KMS-11 (cell line): ENCODE data around the gene KLHL24.

ENCODE experiments used
- H2AFZ ChIP-seq: fragments of 200-600 bp; sonication (generic); 2 replicates; pipeline ENCODE4 v1.6.1; 2016; ENCODE audit warnings: antibody characterized with exemption, mixed run types, low read depth
- H3K27ac ChIP-seq: fragments of 200-600 bp; sonication (generic); 2 replicates; pipeline ENCODE4 v1.6.1; 2016; ENCODE audit warnings: mild to moderate bottlenecking, mixed run types
- H3K27me3 ChIP-seq: fragments of 200-600 bp; sonication (generic); 2 replicates; pipeline ENCODE4 v1.6.1; 2017; ENCODE audit warnings: mild to moderate bottlenecking, low read depth, mixed run types, moderate library complexity; ENCODE audit not compliant: insufficient read depth
- H3K36me3 ChIP-seq: fragments of 200-600 bp; sonication (generic); 2 replicates; pipeline ENCODE4 v1.6.1; 2017; ENCODE audit warnings: mild to moderate bottlenecking, mixed run types; ENCODE audit not compliant: insufficient read depth
- H3K4me1 ChIP-seq: fragments of 200-600 bp; sonication (generic); 2 replicates; pipeline ENCODE4 v1.6.1; 2016; ENCODE audit warnings: mild to moderate bottlenecking, low read depth, mixed run types; ENCODE audit not compliant: poor library complexity, severe bottlenecking
- H3K4me2 ChIP-seq: fragments of 200-600 bp; sonication (generic); 2 replicates; pipeline ENCODE4 v1.7.0; 2016; ENCODE audit warnings: mild to moderate bottlenecking, mixed run types
- H3K4me3 ChIP-seq: fragments of 200-600 bp; sonication (generic); IDR thresholded peaks from 2 replicates; pipeline ENCODE4 v1.6.1; 2017; ENCODE audit warnings: low read depth, low read length, mixed read lengths; ENCODE audit not compliant: insufficient read depth
- H3K79me2 ChIP-seq: fragments of 200-600 bp; sonication (generic); 2 replicates; pipeline ENCODE4 v1.6.1; 2016; ENCODE audit warnings: low read depth, mixed run types; ENCODE audit not compliant: insufficient read depth
- H3K9ac ChIP-seq: fragments of 200-600 bp; sonication (generic); 2 replicates; pipeline ENCODE4 v1.6.1; 2016; ENCODE audit warnings: mild to moderate bottlenecking, mixed run types
- H4K20me1 ChIP-seq: fragments of 200-600 bp; sonication (generic); 2 replicates; pipeline ENCODE4 v1.6.1; 2016; ENCODE audit warnings: mild to moderate bottlenecking, mixed run types; ENCODE audit not compliant: insufficient read depth
- CTCF ChIP-seq: fragments of 200-600 bp; sonication (generic); conservative IDR thresholded peaks from 2 replicates; pipeline ENCODE4 v1.6.1; 2017; ENCODE audit warnings: low read depth, mild to moderate bottlenecking, antibody characterized with exemption, low read length, moderate library complexity, mixed read lengths

Gene KLHL24

GRCh38 chr3:183695569-183696364, 60.3 kb downstream of the KLHL24 start:
- no peak overlapping the region for H3K27ac ChIP-seq
- H3K27me3 ChIP-seq, result no peaks in the 10 kb centered on the region
- H4K20me1 ChIP-seq, result no peaks in the 10 kb centered on the region
- H3K4me3 ChIP-seq, result no peak overlapping the region
- H3K79me2 ChIP-seq, result peaks cover 29% of the 10 kb centered on the region
- H3K36me3 ChIP-seq, result no peaks in the 10 kb centered on the region
- peaks cover 22% of the 10 kb centered on the region for H3K4me1 ChIP-seq
- H3K9ac ChIP-seq, result no peak overlapping the region
- H2AFZ ChIP-seq, result no peak overlapping the region
- TF ChIP-seq CTCF, result no peak
- no peak overlapping the region for H3K4me2 ChIP-seq

GRCh38 chr3:183697123-183697609, 61.7 kb downstream of the KLHL24 start:
- Histone ChIP-seq H3K79me2 (peaks cover 43% of the 10 kb centered on the region), H3K36me3 (no peaks in the 10 kb centered on the region), H3K4me3 (no peak overlapping the region), H2AFZ (peak overlapping the region; percentile 95), H3K27me3 (no peaks in the 10 kb centered on the region), H3K27ac (no peak overlapping the region), H3K4me2 (peak overlapping the region; percentile 19; the same call in 1 of the 2 replicates), H3K9ac (peak overlapping the region; percentile 18; the same call in 1 of the 2 replicates), H3K4me1 (peaks cover 22% of the 10 kb centered on the region), H4K20me1 (no peaks in the 10 kb centered on the region; the same call in 1 of the 2 replicates)
- no peak for TF ChIP-seq CTCF

- Histone ChIP-seq H3K4me1 (peaks cover 22% of the 10 kb centered on the region), H3K27ac (peak within 1 kb of the TSS; percentile 90), H2AFZ (peak within 1 kb of the TSS; percentile 95), H4K20me1 (no peaks in the 10 kb centered on the region; the same call in 1 of the 2 replicates), H3K79me2 (peaks cover 49% of the 10 kb centered on the region), H3K4me2 (peak within 1 kb of the TSS; percentile 88), H3K27me3 (no peaks in the 10 kb centered on the region), H3K36me3 (no peaks in the 10 kb centered on the region), H3K9ac (peak within 1 kb of the TSS; percentile 98), H3K4me3 (peak within 1 kb of the TSS; percentile 86)
- TF ChIP-seq CTCF, result no peak
Measured at GRCh38 chr3:183697610-183698317, 62.3 kb downstream of the KLHL24 start, which contains the start of gene YEATS2. Gene YEATS2 (plus strand): TSS chr3:183697797. CDS start chr3:183715163, 17,366 bp downstream.

- Histone ChIP-seq H3K27me3 (no peaks in the 10 kb centered on the region), H3K4me3 (peak overlapping the region; percentile 86), H3K27ac (peak overlapping the region; percentile 90), H3K36me3 (no peaks in the 10 kb centered on the region), H4K20me1 (peaks cover 2% of the 10 kb centered on the region; the same call in 1 of the 2 replicates), H3K9ac (peak overlapping the region; percentile 98), H3K4me2 (peak overlapping the region; percentile 88), H3K4me1 (peaks cover 22% of the 10 kb centered on the region), H2AFZ (peak overlapping the region; percentile 95), H3K79me2 (peaks cover 55% of the 10 kb centered on the region)
- no peak for TF ChIP-seq CTCF
Measured at GRCh38 chr3:183698318-183698751, 62.9 kb downstream of the KLHL24 start.
